ENCODE measurements around the gene CENPH.
"Not testable (repeated sequence)": the region's sequence is repeated elsewhere in the genome, so short reads cannot be mapped to it uniquely, and the experiment has no call there.

Gene CENPH

DNA sequence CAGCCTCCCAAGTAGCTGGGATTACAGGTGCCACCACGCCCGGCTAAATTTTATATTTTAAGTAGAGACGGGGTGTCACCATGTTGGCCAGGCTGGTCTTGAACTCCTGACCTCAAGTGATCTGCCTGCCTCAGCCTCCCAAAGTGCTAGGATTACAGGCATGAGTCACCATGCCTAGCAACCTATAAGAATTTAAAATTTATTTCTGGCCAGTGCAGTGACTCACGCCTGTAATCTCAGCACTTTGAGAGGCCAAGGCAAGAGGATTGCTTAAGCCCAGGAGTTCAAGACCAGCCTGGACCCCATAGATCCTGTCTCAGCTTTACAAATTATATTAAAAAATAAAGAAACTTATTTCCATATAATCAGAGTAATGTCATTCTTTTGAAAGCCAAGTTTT, 66.6 kb downstream of the CENPH start:
- DNase-seq, result not testable (repeated sequence)

DNA sequence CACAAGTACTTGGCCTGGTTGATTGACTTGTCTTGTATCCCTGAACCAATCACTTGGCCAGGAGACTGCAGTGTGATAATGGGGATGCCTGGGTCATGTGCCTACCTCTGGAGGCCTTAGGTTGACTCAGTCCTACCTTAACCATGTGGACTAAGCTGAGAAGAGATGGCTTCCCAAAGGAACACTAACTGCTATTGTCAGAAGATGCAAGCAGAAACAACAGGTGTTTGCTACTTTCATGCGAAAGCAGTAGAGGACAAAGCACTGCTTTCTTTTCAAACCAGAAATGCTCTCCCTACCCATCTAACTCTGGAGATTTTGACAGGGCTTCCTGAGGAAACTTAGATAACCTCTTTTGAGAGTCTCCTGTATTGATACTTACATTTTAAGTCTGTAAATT, 68.2 kb downstream of the CENPH start:
- no peak for DNase-seq
